ENCODE measurements around the gene TBC1D9. TPM values are rescaled to one million over a fixed set of nuclear protein-coding genes. Genes with fewer than 3 reads are reported as not detected.

The TBC1D9 gene
- total and polyA plus RNA-seq, 8 donors = 4.9 to 38.2 (median 12.2) TPM

DNA sequence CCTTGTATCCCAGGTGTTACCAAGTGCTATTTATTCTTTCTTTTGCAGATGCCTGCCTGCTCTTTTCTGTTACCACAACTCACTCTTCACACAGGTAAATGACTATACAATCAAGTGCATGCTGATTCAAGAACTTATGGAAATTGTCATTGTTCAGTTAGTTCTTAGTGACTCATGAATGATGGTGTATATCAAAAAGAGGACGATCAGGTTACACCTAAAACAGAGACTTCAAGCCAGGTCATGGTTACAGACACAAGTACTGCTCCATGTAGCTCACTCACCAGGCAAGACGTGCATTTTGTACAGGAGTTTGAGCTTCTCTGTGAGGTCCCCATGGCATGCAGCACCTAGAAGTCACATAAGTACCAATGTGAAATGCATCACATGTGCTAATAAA lies 128.2 kb downstream of the TBC1D9 start:
- H3K36me3 ChIP-seq = peaks cover 7 to 63% (median 54%) of the 10 kb centered on the region in 4 donors
- intact Hi-C loops (cut with DNase I; ENCODE audit: low total_unique reads) = no loop called here
- H3K27me3 ChIP-seq = no peaks in the 10 kb centered on the region
- no peaks in the 10 kb centered on the region for H3K4me1 ChIP-seq
- no peak overlapping the region for H3K4me3 ChIP-seq
- WGBS, 5 donors = 80 to 88% (median 82%) methylated on average over 2 of the region's 2 CpGs
- H3K27ac ChIP-seq = no peak overlapping the region
- H3K9me3 ChIP-seq = no peaks in the 10 kb centered on the region
- no peak for DNase-seq
- TF ChIP-seq POLR2AphosphoS5 (IDR thresholded peaks at IDR 0.05) = no peak
- no peak for TF ChIP-seq POLR2A (IDR thresholded peaks at IDR 0.05)
- no peak for TF ChIP-seq EP300 (IDR thresholded peaks at IDR 0.05)
- TF ChIP-seq, protein P1, sequence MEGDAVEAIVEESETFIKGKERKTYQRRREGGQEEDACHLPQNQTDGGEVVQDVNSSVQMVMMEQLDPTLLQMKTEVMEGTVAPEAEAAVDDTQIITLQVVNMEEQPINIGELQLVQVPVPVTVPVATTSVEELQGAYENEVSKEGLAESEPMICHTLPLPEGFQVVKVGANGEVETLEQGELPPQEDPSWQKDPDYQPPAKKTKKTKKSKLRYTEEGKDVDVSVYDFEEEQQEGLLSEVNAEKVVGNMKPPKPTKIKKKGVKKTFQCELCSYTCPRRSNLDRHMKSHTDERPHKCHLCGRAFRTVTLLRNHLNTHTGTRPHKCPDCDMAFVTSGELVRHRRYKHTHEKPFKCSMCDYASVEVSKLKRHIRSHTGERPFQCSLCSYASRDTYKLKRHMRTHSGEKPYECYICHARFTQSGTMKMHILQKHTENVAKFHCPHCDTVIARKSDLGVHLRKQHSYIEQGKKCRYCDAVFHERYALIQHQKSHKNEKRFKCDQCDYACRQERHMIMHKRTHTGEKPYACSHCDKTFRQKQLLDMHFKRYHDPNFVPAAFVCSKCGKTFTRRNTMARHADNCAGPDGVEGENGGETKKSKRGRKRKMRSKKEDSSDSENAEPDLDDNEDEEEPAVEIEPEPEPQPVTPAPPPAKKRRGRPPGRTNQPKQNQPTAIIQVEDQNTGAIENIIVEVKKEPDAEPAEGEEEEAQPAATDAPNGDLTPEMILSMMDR (IDR thresholded peaks at IDR 0.05) = no peak

DNA sequence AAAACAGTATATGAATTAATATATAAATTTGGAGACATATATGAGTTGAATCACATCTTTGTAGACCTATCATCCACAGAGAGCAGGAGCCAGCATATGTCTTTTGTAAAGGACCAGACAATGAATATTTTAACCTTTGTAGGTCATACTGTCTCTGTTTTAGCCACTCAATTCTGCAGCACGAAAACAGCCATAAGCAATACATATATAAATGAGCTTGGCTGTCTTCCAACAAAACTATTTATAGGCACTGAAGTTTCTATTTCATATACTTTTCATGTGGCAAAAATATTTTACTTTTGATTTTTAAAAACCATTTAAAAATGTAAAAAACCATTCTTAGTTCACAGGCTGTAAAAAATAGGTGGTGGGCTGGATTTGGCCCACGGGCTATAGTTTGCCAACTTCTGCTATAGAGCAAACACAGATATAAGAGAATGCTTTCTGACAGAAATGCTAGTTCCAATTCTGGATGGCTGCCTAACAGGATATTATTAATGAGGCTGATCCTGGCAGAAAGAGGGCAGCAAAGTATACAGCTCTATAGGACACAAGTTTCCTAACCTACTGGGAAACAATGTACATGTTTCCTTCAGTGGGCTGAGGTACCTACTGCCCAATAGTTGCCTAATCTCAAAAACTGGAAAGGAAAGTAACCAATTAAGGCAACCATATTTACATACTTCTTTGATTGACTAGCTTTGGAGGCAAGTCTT lies 129.4 kb downstream of the TBC1D9 start:
- H3K27ac ChIP-seq = no peak overlapping the region
- H3K9me3 ChIP-seq = no peaks in the 10 kb centered on the region
- intact Hi-C loops (cut with DNase I; ENCODE audit: low total_unique reads) = no loop called here
- no peak overlapping the region for H3K4me3 ChIP-seq
- H3K27me3 ChIP-seq = no peaks in the 10 kb centered on the region
- DNase-seq = peak in 1 of 2 donors; percentile 51
- no peaks in the 10 kb centered on the region for H3K4me1 ChIP-seq
- WGBS, 5 donors = 21 to 68% (median 37%) methylated on average over 2 of the region's 2 CpGs
- H3K36me3 ChIP-seq = peaks cover 16 to 65% (median 60%) of the 10 kb centered on the region in 4 donors
- no peak for TF ChIP-seq POLR2AphosphoS5 (IDR thresholded peaks at IDR 0.05)
- TF ChIP-seq, protein P1 (IDR thresholded peaks at IDR 0.05) = no peak
- no peak for TF ChIP-seq POLR2A (IDR thresholded peaks at IDR 0.05)
- no peak for TF ChIP-seq EP300 (IDR thresholded peaks at IDR 0.05)

DNA sequence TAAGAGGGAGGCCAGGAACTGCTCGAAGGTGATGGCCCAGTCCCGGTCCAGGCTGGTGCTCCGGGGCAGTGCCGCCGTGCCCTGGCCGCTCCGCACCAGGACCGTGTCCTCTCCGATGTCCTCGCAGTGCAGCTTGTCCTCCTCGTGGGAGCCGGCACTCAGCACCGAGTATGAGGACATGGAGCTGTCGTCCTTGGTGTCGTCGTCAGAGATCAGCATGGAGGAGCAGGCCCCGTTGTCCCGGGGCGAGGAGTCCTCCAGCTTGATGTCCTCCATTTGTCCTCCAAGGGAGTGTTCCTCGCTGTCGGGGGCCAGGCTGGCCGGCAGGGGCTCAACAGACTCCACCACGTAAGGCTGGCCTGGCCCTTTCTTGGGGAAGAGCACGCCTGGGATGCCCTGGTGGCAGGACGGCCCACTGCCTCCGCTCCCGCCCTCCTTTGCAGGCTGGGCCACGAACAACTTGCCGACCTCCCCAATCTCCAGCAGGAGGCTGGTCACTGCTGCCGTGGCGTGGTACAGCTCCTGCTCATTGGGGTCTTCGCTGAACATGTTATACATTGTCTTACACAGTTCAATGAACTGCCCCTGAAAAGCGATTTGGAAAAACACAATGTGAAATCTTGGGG lies 133.7 kb downstream of the TBC1D9 start:
- peaks cover 0 to 4% (median 0%) of the 10 kb centered on the region in 4 donors for H3K4me1 ChIP-seq
- peaks cover 16 to 61% (median 51%) of the 10 kb centered on the region in 4 donors for H3K36me3 ChIP-seq
- TF ChIP-seq EP300 (IDR thresholded peaks at IDR 0.05) = no peak
- TF ChIP-seq, protein P1 (IDR thresholded peaks at IDR 0.05) = no peak
- TF ChIP-seq POLR2A (IDR thresholded peaks at IDR 0.05) = no peak
- no peak for TF ChIP-seq POLR2AphosphoS5 (IDR thresholded peaks at IDR 0.05)
- no peak overlapping the region for H3K4me3 ChIP-seq
- H3K9me3 ChIP-seq = no peaks in the 10 kb centered on the region
- no peak for DNase-seq
- H3K27ac ChIP-seq = no peak overlapping the region
- intact Hi-C loops (cut with DNase I; ENCODE audit: low total_unique reads) = no loop called here
- WGBS, 5 donors = 89 to 94% (median 92%) methylated on average over 18 to 33 of the region's 33 CpGs
- H3K27me3 ChIP-seq = no peaks in the 10 kb centered on the region

DNA sequence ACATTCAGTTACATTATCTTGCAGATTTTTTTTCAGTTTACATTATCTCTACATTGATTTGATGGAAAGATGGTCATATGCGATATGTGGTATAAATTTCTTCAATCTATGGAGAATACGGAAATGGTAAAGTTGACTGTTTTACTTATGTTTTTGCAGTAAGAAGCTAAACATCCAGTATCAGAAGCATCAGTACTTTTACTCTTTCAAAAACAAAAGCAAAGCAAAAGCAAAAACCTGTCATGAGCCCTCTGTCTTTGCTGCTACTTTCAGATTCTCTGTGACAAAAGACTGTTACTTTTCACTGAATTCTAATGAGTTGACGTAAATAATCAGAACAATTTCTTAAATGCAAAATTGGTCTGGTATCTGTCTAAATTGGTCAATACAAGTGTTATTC lies 135.0 kb downstream of the TBC1D9 start:
- Histone ChIP-seq H3K36me3 (peaks cover 16 to 48% (median 39%) of the 10 kb centered on the region in 4 donors), H3K4me3 (no peak overlapping the region), H3K4me1 (peaks cover 0 to 6% (median 0%) of the 10 kb centered on the region in 4 donors), H3K27ac (no peak overlapping the region), H3K9me3 (no peaks in the 10 kb centered on the region), H3K27me3 (no peaks in the 10 kb centered on the region)
- DNase-seq = no peak
- 93 to 97% (median 94%) methylated on average over 3 of the region's 3 CpGs for WGBS, 5 donors
- TF ChIP-seq POLR2AphosphoS5 (IDR thresholded peaks at IDR 0.05) = no peak
- TF ChIP-seq EP300 (IDR thresholded peaks at IDR 0.05) = no peak
- TF ChIP-seq, protein P1 (IDR thresholded peaks at IDR 0.05) = no peak
- TF ChIP-seq POLR2A (IDR thresholded peaks at IDR 0.05) = no peak
- intact Hi-C loops (cut with DNase I; ENCODE audit: low total_unique reads) = no loop called here
